GM12875 (cell line): ENCODE measurements around the gene MYO7B.
"Not testable (repeated sequence)": the region's sequence is repeated elsewhere in the genome, so short reads cannot be mapped to it uniquely, and the experiment has no call there.

ENCODE experiments used
- H3K4me3 ChIP-seq: one replicate; pipeline ENCODE4 v1.5.1; 2011; ENCODE audit warnings: low read depth, low read length, control low read depth
- TF ChIP-seq, protein P1 (sequence below): IDR thresholded peaks from 2 replicates; pipeline ENCODE4 v1.5.1; 2011; ENCODE audit warnings: low read depth, mild to moderate bottlenecking, control low read depth, inconsistent platforms, low read length, moderate library complexity, borderline replicate concordance; ENCODE audit not compliant: insufficient read depth

The MYO7B gene

DNA sequence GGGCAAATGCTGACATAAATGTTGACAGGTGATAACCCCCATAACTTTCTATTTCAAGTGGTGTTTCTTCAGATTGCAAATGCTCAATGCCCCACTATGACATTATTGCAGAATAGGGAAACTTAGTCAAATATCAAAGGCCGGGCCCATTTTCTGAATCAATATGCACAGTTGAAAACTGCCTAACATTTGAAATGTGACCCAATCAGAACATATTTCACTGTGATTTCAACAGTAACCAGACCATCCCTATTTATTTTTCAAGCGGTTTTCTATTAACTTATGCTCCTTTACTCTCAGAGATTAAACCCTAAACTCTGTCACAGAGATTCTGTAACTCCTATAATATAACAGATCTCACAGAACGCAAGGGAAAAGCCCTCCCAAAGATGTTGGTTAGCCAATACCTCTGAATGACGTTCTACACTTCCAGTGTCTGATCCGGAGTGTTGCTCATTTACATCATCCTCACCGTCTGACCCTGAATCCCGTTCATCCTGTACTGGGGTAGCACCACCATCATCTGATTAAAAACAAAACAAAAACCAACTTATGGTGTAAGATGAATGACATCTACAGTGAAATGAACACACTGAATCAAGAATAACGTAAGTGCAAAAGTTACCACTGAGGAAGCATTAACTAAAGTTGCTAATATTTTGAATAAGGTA lies 12.1 kb upstream of the MYO7B start:
- no peak overlapping the region for H3K4me3 ChIP-seq
- TF ChIP-seq, protein P1, sequence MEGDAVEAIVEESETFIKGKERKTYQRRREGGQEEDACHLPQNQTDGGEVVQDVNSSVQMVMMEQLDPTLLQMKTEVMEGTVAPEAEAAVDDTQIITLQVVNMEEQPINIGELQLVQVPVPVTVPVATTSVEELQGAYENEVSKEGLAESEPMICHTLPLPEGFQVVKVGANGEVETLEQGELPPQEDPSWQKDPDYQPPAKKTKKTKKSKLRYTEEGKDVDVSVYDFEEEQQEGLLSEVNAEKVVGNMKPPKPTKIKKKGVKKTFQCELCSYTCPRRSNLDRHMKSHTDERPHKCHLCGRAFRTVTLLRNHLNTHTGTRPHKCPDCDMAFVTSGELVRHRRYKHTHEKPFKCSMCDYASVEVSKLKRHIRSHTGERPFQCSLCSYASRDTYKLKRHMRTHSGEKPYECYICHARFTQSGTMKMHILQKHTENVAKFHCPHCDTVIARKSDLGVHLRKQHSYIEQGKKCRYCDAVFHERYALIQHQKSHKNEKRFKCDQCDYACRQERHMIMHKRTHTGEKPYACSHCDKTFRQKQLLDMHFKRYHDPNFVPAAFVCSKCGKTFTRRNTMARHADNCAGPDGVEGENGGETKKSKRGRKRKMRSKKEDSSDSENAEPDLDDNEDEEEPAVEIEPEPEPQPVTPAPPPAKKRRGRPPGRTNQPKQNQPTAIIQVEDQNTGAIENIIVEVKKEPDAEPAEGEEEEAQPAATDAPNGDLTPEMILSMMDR: no peak

DNA sequence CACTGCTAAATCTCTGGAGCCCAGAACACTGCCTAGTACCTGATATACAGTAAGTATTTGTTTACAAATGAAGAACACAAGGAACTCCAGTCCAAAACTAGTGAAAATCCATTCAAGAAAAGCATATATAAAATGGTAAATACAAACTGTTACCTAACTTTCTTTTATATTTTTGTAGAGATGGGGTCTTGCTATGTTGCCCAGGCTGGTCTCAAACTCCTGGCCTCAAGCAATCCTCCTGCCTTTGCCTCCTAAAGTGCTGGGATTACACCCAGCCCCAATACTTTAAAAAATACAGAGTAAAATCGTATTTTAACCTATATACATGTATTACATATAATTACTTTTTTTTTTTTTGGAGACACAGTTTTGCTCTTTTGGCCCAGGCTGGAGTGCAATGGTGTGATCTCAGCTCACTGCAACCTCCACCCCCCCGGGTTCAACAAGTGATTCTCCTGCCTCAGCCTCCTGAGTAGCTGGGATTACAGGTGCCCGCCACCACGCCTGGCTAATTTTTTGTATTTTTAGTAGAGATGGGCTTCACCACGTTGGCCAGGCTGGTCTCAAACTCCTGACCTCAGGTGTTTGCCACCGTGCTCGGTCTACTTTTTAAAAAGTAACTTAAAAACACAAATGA lies 11.2 kb upstream of the MYO7B start:
- not testable (repeated sequence) for H3K4me3 ChIP-seq

GRCh38 chr2:127525691-127526131 lies 9.8 kb upstream of the MYO7B start:
- TF ChIP-seq, protein P1: no peak

GRCh38 chr2:127526132-127527000 lies 9.1 kb upstream of the MYO7B start, which contains the start of gene IWS1:
TSS of gene IWS1 (minus strand) at chr2:127526489. CDS start at chr2:127526208, 281 bp downstream.
- TF ChIP-seq, protein P1: 0 out of 2 replicates have a peak, but pooled peaks have one; percentile 14

More at GRCh38 chr2:127525691-127526131, 9.8 kb upstream of the MYO7B start:
- peak overlapping the region; percentile 78 for H3K4me3 ChIP-seq

GRCh38 chr2:127527001-127527804 lies 8.3 kb upstream of the MYO7B start:
- peak overlapping the region; percentile 78 for H3K4me3 ChIP-seq
- TF ChIP-seq, protein P1: no peak

More at GRCh38 chr2:127526132-127527000, 9.1 kb upstream of the MYO7B start, which contains the start of gene IWS1:
- peak within 1 kb of the TSS; percentile 78 for H3K4me3 ChIP-seq

- TF ChIP-seq, protein P1: no peak
- no peak overlapping the region for H3K4me3 ChIP-seq
Observed at GRCh38 chr2:127528487-127528886, 7.0 kb upstream of the MYO7B start.

DNA sequence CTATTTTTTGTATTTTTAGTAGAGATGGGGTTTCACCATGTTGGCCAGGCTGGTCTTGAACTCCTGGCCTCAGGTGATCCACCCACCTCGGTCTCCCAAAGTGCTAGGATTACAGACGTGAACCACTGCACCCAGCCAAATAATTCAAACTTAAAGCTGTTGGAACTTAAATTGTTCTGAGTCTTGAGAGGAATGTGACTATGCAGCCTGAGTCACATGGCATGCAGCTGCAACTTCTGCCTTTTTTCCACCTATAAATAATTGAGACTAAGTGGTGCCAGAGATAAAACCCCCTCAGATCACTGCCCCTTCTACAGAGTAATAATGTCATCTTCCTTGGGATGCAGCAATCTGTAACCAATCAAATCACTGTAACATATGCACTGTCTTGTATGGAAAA lies 6.1 kb upstream of the MYO7B start:
- not testable (repeated sequence) for H3K4me3 ChIP-seq
